GM06990 (cell line): ENCODE measurements around the gene FOXN1.

Experiments used
- DNase-seq: peaks from one replicate; pipeline ENCODE4 v3.0.0-alpha.2; 2011; ENCODE audit not compliant: insufficient read length; ENCODE audit errors: extremely low read depth
- H3K27me3 ChIP-seq: replicated peaks from 2 replicates; pipeline ENCODE4 v1.6.0; 2011; ENCODE audit warnings: low read length; ENCODE audit not compliant: control insufficient read depth, insufficient read depth
- H3K36me3 ChIP-seq: 2 replicates; pipeline ENCODE4 v1.5.1; 2011; ENCODE audit warnings: low read length; ENCODE audit not compliant: control insufficient read depth, insufficient read depth
- H3K4me3 ChIP-seq: replicated peaks from 2 replicates; pipeline ENCODE4 v1.5.1; 2011; ENCODE audit warnings: low read depth, mild to moderate bottlenecking, control low read depth, low read length
- CTCF ChIP-seq: IDR thresholded peaks from 2 replicates; pipeline ENCODE4 v1.5.1; 2011; ENCODE audit warnings: low read length, control low read depth, mild to moderate bottlenecking, inconsistent platforms; ENCODE audit not compliant: insufficient read depth, poor library complexity, severe bottlenecking

Gene FOXN1

GRCh38 chr17:28528327-28529012 is 22.3 kb downstream of the FOXN1 start:
- H3K36me3 ChIP-seq, result no peaks in the 10 kb centered on the region
- no peak for TF ChIP-seq CTCF
- DNase-seq, result no peak
- no peaks in the 10 kb centered on the region; the same call in 1 of the 2 replicates for H3K27me3 ChIP-seq
- no peak overlapping the region for H3K4me3 ChIP-seq

GRCh38 chr17:28529013-28529400 is 22.9 kb downstream of the FOXN1 start:
- Histone ChIP-seq H3K27me3 (no peaks in the 10 kb centered on the region; the same call in 1 of the 2 replicates), H3K4me3 (no peak overlapping the region), H3K36me3 (no peaks in the 10 kb centered on the region)
- no peak for TF ChIP-seq CTCF
- DNase-seq, result no peak

GRCh38 chr17:28530250-28530649 is 24.1 kb downstream of the FOXN1 start:
- H3K4me3 ChIP-seq, result no peak overlapping the region
- DNase-seq, result no peak
- no peaks in the 10 kb centered on the region for H3K36me3 ChIP-seq
- TF ChIP-seq CTCF, result no peak
- H3K27me3 ChIP-seq, result no peaks in the 10 kb centered on the region; the same call in 1 of the 2 replicates

GRCh38 chr17:28530926-28531325 is 24.8 kb downstream of the FOXN1 start:
- Histone ChIP-seq H3K4me3 (no peak overlapping the region), H3K27me3 (no peaks in the 10 kb centered on the region; the same call in 1 of the 2 replicates), H3K36me3 (no peaks in the 10 kb centered on the region)
- TF ChIP-seq CTCF, result no peak
- DNase-seq, result no peak

- H3K4me3 ChIP-seq, result no peak overlapping the region
- no peaks in the 10 kb centered on the region for H3K36me3 ChIP-seq
- TF ChIP-seq CTCF, result no peak
- no peaks in the 10 kb centered on the region; the same call in 1 of the 2 replicates for H3K27me3 ChIP-seq
- DNase-seq, result no peak
Measured at GRCh38 chr17:28532050-28532960, 26.2 kb downstream of the FOXN1 start.
